ENCODE results near the gene HMOX1. TPM values are rescaled to one million over a fixed set of nuclear protein-coding genes. Genes with fewer than 3 reads are reported as not detected.

Gene HMOX1
- total RNA-seq, 4 donors from 2014 or later: 1.00 to 172 (median 42.7) TPM

GRCh38 chr22:35407362-35407761 is 26.5 kb downstream of the HMOX1 start:
- peaks cover 0 to 25% (median 0%) of the 10 kb centered on the region in 4 donors for H3K36me3 ChIP-seq
- in situ Hi-C loops (cut with MboI; ENCODE audit: low pct_ligation_motif_present in 1 of 4, low pct_unique_long_range_greater_than_20kb in 1 of 4, low sequenced_read_pairs in 3 of 4): loop anchor here in 2 of 4 donors (10.0 to 25.0 kb wide), 3 partner anchors 53 to 705 kb away; no protein-coding TSS in a partner anchor
- intact Hi-C loops (cut with DNase I; ENCODE audit: low total_unique reads): loop anchor here (1.0 kb wide), 1 partner anchor 37 kb away; no protein-coding TSS in a partner anchor
- no peaks in the 10 kb centered on the region for H3K9me3 ChIP-seq
- H3K4me1 ChIP-seq: no peaks in the 10 kb centered on the region
- TF ChIP-seq POLR2A (IDR thresholded peaks at IDR 0.05): no peak
- TF ChIP-seq, protein P1, sequence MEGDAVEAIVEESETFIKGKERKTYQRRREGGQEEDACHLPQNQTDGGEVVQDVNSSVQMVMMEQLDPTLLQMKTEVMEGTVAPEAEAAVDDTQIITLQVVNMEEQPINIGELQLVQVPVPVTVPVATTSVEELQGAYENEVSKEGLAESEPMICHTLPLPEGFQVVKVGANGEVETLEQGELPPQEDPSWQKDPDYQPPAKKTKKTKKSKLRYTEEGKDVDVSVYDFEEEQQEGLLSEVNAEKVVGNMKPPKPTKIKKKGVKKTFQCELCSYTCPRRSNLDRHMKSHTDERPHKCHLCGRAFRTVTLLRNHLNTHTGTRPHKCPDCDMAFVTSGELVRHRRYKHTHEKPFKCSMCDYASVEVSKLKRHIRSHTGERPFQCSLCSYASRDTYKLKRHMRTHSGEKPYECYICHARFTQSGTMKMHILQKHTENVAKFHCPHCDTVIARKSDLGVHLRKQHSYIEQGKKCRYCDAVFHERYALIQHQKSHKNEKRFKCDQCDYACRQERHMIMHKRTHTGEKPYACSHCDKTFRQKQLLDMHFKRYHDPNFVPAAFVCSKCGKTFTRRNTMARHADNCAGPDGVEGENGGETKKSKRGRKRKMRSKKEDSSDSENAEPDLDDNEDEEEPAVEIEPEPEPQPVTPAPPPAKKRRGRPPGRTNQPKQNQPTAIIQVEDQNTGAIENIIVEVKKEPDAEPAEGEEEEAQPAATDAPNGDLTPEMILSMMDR (IDR thresholded peaks at IDR 0.05): no peak
- TF ChIP-seq POLR2AphosphoS5 (IDR thresholded peaks at IDR 0.05): no peak
- no peak for TF ChIP-seq EP300 (IDR thresholded peaks at IDR 0.05; ENCODE audit: low read depth)
- no peak overlapping the region for H3K27ac ChIP-seq
- no peaks in the 10 kb centered on the region for H3K27me3 ChIP-seq
- no peak for DNase-seq
- H3K4me3 ChIP-seq: no peak overlapping the region
- WGBS, 2 donors (ENCODE audit: low coverage in 1 of 2): 35 to 73% methylated on average over 2 to 7 of the region's 7 CpGs

DNA sequence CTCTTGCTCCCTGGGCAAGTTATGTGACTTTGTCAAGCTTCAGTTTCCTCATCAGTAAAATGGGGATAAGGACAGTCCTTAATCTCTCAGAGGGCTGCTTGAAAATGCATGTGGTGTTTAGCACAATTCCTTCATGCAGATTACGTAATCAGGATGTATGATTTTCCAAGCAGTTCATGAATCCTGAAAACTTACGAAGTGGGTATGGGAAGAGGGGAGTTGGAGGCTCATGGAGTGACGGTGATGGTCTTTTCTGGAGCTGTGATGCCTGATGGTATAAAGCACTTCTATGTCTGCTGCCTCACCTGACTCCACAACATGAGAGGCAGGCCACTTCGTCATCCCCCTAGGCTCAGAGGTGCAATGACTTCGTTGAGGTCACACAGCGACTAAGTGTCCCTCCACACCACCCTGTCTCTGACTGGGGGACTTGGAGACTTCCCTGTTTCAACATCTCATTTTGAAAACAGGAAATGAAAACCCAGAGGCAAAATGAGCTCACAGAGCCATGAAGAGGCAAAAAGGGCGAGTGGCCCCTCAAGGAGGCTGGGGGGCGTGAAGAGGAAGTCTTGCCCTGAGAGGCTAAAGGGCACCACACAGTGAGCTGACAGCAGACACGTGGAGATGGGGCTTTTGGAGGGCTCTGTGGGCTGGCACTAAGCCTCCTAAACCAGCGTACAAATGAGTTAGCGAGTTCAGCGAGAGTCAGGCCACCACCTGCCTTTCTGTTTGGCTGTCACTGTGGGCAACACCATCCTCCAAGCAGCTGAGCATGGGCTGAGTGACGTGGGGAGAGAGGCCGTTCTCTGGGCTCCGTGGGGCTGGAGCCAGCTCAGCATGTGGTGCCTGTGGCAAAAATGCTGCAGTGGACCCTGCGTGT is 29.1 kb downstream of the HMOX1 start:
- Histone ChIP-seq H3K4me3 (no peak overlapping the region), H3K36me3 (peaks cover 0 to 35% (median 0%) of the 10 kb centered on the region in 4 donors), H3K4me1 (no peaks in the 10 kb centered on the region), H3K27ac (peak overlapping the region in 3 of 4 donors; percentile 52 to 64 (median 56)), H3K9me3 (no peaks in the 10 kb centered on the region), H3K27me3 (no peaks in the 10 kb centered on the region)
- in situ Hi-C loops (cut with MboI; ENCODE audit: low pct_ligation_motif_present in 1 of 4, low pct_unique_long_range_greater_than_20kb in 1 of 4, low sequenced_read_pairs in 3 of 4) (loop anchor here in 2 of 4 donors (10.0 to 25.0 kb wide), 3 partner anchors 55 to 702 kb away; no protein-coding TSS in a partner anchor), intact Hi-C loops (cut with DNase I; ENCODE audit: low total_unique reads) (no loop called here)
- peak; percentile 52 for DNase-seq
- 71 to 100% methylated on average over 1 to 16 of the region's 16 CpGs for WGBS, 2 donors (ENCODE audit: low coverage in 1 of 2)
- TF ChIP-seq, protein P1 (IDR thresholded peaks at IDR 0.05): no peak
- no peak for TF ChIP-seq POLR2A (IDR thresholded peaks at IDR 0.05)
- TF ChIP-seq POLR2AphosphoS5 (IDR thresholded peaks at IDR 0.05): no peak
- TF ChIP-seq EP300 (IDR thresholded peaks at IDR 0.05; ENCODE audit: low read depth): no peak

- H3K36me3 ChIP-seq: peaks cover 0 to 35% (median 0%) of the 10 kb centered on the region in 4 donors
- in situ Hi-C loops (cut with MboI; ENCODE audit: low pct_ligation_motif_present in 1 of 4, low pct_unique_long_range_greater_than_20kb in 1 of 4, low sequenced_read_pairs in 3 of 4): loop anchor here in 1 of 4 donors (25.0 kb wide), 2 partner anchors 327 to 702 kb away; no protein-coding TSS in a partner anchor
These were observed 29.8 kb downstream of the HMOX1 start for GRCh38 chr22:35410663-35411034.

More at GRCh38 chr22:35410663-35411034, 29.8 kb downstream of the HMOX1 start:
- DNase-seq: no peak
- no peak overlapping the region for H3K4me3 ChIP-seq
- WGBS, 2 donors (ENCODE audit: low coverage in 1 of 2): 69% methylated on average over 6 of the region's 6 CpGs; no CpG with 5 or more reads in 1 of the 2 donors
- H3K27ac ChIP-seq: peak overlapping the region in 3 of 4 donors; percentile 52 to 64 (median 56)
- TF ChIP-seq POLR2AphosphoS5 (IDR thresholded peaks at IDR 0.05) (no peak), POLR2A (IDR thresholded peaks at IDR 0.05) (no peak), EP300 (IDR thresholded peaks at IDR 0.05; ENCODE audit: low read depth) (no peak)
- TF ChIP-seq, protein P1 (IDR thresholded peaks at IDR 0.05): no peak
- H3K9me3 ChIP-seq: no peaks in the 10 kb centered on the region
- intact Hi-C loops (cut with DNase I; ENCODE audit: low total_unique reads): no loop called here
- no peaks in the 10 kb centered on the region for H3K4me1 ChIP-seq
- H3K27me3 ChIP-seq: no peaks in the 10 kb centered on the region

Measured in transverse colon (tissue), 4 donors.